NCI-H146 treated with DMSO at 0.1 percent for 48 hours (cell line): ENCODE measurements around the gene GNS.
"Not testable (repeated sequence)": the region's sequence is repeated elsewhere in the genome, so short reads cannot be mapped to it uniquely, and the experiment has no call there.

Experiments used
- DNase-seq: peaks from one replicate; lab custom pipeline; 2025; ENCODE audit not compliant: unreplicated experiment; lab: John Stamatoyannopoulos, UW

The GNS gene

GRCh38 chr12:64700532-64700931 lies 58.7 kb downstream of the GNS start:
- DNase-seq: no peak

GRCh38 chr12:64699504-64700115 lies 59.6 kb downstream of the GNS start:
- DNase-seq: no peak

- peak; percentile 6 for DNase-seq
These were observed 63.0 kb downstream of the GNS start for GRCh38 chr12:64696080-64696741.

- no peak for DNase-seq
These were observed 63.7 kb downstream of the GNS start for GRCh38 chr12:64695550-64695949.

GRCh38 chr12:64694130-64695040 lies 64.8 kb downstream of the GNS start:
- no peak for DNase-seq

- no peak for DNase-seq
These were observed 67.2 kb downstream of the GNS start for GRCh38 chr12:64691795-64692583.

- DNase-seq: no peak
These were observed 67.9 kb downstream of the GNS start for GRCh38 chr12:64691227-64691794.

GRCh38 chr12:64690236-64690635 lies 69.0 kb downstream of the GNS start:
- not testable (repeated sequence) for DNase-seq

- no peak for DNase-seq
These were observed 70.5 kb downstream of the GNS start for GRCh38 chr12:64688715-64689114.

GRCh38 chr12:64688219-64688618 lies 71.0 kb downstream of the GNS start:
- DNase-seq: no peak

- no peak for DNase-seq
These were observed 71.4 kb downstream of the GNS start for GRCh38 chr12:64687816-64688215.

- no peak for DNase-seq
These were observed 73.6 kb downstream of the GNS start for GRCh38 chr12:64685605-64686004.

- no peak for DNase-seq
These were observed 74.2 kb downstream of the GNS start for GRCh38 chr12:64685050-64685449.

- DNase-seq: no peak
These were observed 75.2 kb downstream of the GNS start for GRCh38 chr12:64683816-64684543.

GRCh38 chr12:64682572-64683277 lies 76.5 kb downstream of the GNS start:
- DNase-seq: peak; percentile 40

- no peak for DNase-seq
These were observed 77.8 kb downstream of the GNS start for GRCh38 chr12:64681200-64682052.

GRCh38 chr12:64680235-64680634 lies 79.0 kb downstream of the GNS start:
- no peak for DNase-seq

GRCh38 chr12:64679487-64680001 lies 79.7 kb downstream of the GNS start:
- peak; percentile 37 for DNase-seq
